SH-SY5Y (cell line): ENCODE measurements around the gene CYP26A1.

ENCODE experiments used
- GATA2 ChIP-seq: IDR thresholded peaks from 2 replicates; pipeline ENCODE4 v1.6.1; 2011; ENCODE audit warnings: mild to moderate bottlenecking, low read depth, low read length
- GATA3 ChIP-seq: IDR thresholded peaks from 2 replicates; pipeline ENCODE4 v1.6.1; 2011; ENCODE audit warnings: low read depth, mild to moderate bottlenecking, low read length, moderate library complexity

DNA sequence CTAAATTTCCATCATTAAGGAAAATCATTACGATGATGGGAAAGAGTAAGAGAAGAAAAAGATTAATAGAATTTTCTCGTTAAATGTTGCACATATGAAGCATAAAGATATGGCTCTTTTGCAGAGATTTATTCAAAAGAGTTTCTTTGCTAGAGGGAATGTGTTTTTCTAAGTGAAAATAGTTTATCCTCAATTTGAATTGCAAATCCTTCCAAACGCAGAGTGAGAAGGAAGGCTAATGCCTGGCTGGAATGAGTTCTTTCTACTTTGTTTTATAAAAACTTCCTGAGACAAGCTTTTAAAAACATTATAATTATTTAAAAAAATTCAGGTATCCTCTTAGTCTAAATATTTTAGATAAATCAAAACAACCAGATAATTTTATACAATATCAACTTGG, 14.2 kb downstream of the CYP26A1 start:
- TF ChIP-seq GATA2: no peak
- no peak for TF ChIP-seq GATA3
